ENCODE results near the gene FAM8A1. TPM values are rescaled to one million over a fixed set of nuclear protein-coding genes. Genes with fewer than 3 reads are reported as not detected.
A peak's percentile ranks its signal among the peaks of the same experiment; 100 is the strongest.

The FAM8A1 gene
- total and polyA plus RNA-seq, 2 of the 13 experiments (the other 11 are each of a cell fraction or from before 2014, with no cell fraction given), result 30.5 to 34.3 TPM

DNA sequence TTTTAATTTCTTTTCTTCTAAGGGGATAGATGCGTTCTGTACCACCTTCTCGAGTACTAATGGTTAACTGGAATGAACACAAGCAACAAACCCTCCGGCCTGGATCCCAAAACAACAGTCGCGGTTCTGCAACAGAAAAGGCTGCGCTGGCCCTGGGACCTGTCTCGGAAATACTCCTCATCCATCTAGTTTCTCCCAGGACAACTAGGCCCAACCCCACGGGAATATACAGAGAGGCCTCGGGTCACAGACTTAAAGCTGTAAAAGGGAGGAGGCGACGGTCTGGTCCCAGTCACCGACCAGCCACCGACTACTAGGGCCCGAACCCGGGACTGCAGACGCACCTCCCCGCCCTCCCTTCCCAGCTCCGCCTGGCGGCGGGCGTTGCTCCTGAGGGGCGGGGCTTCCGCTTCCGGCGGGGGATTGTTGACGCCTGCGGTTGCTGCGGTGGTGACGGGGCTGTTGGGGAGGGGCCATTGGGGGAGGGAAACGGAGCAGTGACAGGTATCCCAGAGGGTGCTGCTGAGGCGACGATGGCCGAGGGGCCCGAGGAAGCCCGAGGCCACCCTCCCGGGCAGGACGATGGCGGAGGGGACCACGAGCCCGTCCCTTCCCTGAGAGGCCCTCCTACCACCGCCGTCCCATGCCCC is at the start of gene FAM8A1 (continued):
- TF ChIP-seq, protein P1, sequence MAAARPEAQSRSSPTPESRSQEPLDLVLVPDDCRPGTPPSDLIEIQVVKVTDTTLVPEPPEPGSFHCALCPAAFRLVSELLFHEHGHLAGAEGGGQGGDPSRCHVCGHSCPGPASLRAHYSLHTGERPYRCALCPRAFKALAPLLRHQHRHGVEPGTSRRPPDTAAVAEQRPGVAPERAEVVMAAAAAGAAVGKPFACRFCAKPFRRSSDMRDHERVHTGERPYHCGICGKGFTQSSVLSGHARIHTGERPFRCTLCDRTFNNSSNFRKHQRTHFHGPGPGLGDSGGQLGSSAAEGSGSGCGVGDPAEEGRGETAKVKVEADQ (CRISPR knock-in tag; IDR thresholded peaks at IDR 0.05; ENCODE audit: borderline replicate concordance), result peak; percentile 82; the same call in 1 of the 2 replicates
- TF ChIP-seq ZNF207 (IDR thresholded peaks at IDR 0.05; ENCODE audit: borderline replicate concordance) (no peak), ZNF333 (CRISPR knock-in tag; IDR thresholded peaks at IDR 0.05; ENCODE audit: borderline replicate concordance) (peak; percentile 66), TCF7L2 (IDR thresholded peaks at IDR 0.05; ENCODE audit: low read depth, low read length) (no peak), ZNF607 (CRISPR knock-in tag; IDR thresholded peaks at IDR 0.05; ENCODE audit: borderline replicate concordance) (0 out of 2 replicates have a peak, but pooled peaks have one; percentile 74), ZNF101 (CRISPR knock-in tag; IDR thresholded peaks at IDR 0.05; ENCODE audit: borderline replicate concordance, low read depth) (no peak), ZNF781 (CRISPR knock-in tag; IDR thresholded peaks at IDR 0.05; ENCODE audit: borderline replicate concordance, not compliant biosample characterization) (peak; percentile 89), ZNF138 (CRISPR knock-in tag; IDR thresholded peaks at IDR 0.05; ENCODE audit: low read depth) (no peak), SETDB1 (CRISPR knock-in tag; IDR thresholded peaks at IDR 0.05; ENCODE audit: borderline replicate concordance) (no peak), SIN3B (IDR thresholded peaks at IDR 0.05; ENCODE audit: low read length) (no peak; the same call in 1 of the 2 replicates)
- TF ChIP-seq, protein P2, sequence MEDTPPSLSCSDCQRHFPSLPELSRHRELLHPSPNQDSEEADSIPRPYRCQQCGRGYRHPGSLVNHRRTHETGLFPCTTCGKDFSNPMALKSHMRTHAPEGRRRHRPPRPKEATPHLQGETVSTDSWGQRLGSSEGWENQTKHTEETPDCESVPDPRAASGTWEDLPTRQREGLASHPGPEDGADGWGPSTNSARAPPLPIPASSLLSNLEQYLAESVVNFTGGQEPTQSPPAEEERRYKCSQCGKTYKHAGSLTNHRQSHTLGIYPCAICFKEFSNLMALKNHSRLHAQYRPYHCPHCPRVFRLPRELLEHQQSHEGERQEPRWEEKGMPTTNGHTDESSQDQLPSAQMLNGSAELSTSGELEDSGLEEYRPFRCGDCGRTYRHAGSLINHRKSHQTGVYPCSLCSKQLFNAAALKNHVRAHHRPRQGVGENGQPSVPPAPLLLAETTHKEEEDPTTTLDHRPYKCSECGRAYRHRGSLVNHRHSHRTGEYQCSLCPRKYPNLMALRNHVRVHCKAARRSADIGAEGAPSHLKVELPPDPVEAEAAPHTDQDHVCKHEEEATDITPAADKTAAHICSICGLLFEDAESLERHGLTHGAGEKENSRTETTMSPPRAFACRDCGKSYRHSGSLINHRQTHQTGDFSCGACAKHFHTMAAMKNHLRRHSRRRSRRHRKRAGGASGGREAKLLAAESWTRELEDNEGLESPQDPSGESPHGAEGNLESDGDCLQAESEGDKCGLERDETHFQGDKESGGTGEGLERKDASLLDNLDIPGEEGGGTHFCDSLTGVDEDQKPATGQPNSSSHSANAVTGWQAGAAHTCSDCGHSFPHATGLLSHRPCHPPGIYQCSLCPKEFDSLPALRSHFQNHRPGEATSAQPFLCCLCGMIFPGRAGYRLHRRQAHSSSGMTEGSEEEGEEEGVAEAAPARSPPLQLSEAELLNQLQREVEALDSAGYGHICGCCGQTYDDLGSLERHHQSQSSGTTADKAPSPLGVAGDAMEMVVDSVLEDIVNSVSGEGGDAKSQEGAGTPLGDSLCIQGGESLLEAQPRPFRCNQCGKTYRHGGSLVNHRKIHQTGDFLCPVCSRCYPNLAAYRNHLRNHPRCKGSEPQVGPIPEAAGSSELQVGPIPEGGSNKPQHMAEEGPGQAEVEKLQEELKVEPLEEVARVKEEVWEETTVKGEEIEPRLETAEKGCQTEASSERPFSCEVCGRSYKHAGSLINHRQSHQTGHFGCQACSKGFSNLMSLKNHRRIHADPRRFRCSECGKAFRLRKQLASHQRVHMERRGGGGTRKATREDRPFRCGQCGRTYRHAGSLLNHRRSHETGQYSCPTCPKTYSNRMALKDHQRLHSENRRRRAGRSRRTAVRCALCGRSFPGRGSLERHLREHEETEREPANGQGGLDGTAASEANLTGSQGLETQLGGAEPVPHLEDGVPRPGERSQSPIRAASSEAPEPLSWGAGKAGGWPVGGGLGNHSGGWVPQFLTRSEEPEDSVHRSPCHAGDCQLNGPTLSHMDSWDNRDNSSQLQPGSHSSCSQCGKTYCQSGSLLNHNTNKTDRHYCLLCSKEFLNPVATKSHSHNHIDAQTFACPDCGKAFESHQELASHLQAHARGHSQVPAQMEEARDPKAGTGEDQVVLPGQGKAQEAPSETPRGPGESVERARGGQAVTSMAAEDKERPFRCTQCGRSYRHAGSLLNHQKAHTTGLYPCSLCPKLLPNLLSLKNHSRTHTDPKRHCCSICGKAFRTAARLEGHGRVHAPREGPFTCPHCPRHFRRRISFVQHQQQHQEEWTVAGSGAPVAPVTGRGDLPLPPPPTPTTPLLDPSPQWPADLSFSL (CRISPR knock-in tag; IDR thresholded peaks at IDR 0.05), result no peak
- TF ChIP-seq, protein P3, sequence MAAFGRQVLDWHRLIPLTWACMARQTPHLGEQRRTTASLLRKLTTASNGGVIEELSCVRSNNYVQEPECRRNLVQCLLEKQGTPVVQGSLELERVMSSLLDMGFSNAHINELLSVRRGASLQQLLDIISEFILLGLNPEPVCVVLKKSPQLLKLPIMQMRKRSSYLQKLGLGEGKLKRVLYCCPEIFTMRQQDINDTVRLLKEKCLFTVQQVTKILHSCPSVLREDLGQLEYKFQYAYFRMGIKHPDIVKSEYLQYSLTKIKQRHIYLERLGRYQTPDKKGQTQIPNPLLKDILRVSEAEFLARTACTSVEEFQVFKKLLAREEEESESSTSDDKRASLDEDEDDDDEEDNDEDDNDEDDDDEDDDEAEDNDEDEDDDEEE (CRISPR knock-in tag; IDR thresholded peaks at IDR 0.05), result peak; percentile 96
- TF ChIP-seq, protein P4, sequence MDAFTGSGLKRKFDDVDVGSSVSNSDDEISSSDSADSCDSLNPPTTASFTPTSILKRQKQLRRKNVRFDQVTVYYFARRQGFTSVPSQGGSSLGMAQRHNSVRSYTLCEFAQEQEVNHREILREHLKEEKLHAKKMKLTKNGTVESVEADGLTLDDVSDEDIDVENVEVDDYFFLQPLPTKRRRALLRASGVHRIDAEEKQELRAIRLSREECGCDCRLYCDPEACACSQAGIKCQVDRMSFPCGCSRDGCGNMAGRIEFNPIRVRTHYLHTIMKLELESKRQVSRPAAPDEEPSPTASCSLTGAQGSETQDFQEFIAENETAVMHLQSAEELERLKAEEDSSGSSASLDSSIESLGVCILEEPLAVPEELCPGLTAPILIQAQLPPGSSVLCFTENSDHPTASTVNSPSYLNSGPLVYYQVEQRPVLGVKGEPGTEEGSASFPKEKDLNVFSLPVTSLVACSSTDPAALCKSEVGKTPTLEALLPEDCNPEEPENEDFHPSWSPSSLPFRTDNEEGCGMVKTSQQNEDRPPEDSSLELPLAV (CRISPR knock-in tag; conservative IDR thresholded peaks at IDR 0.05; ENCODE audit: low read depth), result no peak
- TF ChIP-seq, protein P5, sequence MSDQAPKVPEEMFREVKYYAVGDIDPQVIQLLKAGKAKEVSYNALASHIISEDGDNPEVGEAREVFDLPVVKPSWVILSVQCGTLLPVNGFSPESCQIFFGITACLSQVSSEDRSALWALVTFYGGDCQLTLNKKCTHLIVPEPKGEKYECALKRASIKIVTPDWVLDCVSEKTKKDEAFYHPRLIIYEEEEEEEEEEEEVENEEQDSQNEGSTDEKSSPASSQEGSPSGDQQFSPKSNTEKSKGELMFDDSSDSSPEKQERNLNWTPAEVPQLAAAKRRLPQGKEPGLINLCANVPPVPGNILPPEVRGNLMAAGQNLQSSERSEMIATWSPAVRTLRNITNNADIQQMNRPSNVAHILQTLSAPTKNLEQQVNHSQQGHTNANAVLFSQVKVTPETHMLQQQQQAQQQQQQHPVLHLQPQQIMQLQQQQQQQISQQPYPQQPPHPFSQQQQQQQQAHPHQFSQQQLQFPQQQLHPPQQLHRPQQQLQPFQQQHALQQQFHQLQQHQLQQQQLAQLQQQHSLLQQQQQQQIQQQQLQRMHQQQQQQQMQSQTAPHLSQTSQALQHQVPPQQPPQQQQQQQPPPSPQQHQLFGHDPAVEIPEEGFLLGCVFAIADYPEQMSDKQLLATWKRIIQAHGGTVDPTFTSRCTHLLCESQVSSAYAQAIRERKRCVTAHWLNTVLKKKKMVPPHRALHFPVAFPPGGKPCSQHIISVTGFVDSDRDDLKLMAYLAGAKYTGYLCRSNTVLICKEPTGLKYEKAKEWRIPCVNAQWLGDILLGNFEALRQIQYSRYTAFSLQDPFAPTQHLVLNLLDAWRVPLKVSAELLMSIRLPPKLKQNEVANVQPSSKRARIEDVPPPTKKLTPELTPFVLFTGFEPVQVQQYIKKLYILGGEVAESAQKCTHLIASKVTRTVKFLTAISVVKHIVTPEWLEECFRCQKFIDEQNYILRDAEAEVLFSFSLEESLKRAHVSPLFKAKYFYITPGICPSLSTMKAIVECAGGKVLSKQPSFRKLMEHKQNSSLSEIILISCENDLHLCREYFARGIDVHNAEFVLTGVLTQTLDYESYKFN (CRISPR knock-in tag; conservative IDR thresholded peaks at IDR 0.05), result peak; percentile 68
